Stimulated activated CD8-positive, alpha-beta memory T cell treated with anti-CD3 and anti-CD28 coated beads, Interleukin-15, amount 100 ng/mL, for 1 hour (primary cell): ENCODE data around the gene OR6C2.
"Not testable (repeated sequence)": the region's sequence is repeated elsewhere in the genome, so short reads cannot be mapped to it uniquely, and the experiment has no call there.

Experiments
- DNase-seq: peaks from one replicate; pipeline ENCODE4 v3.0.0-alpha.2; 2020; ENCODE audit warnings: low read depth

The OR6C2 gene

DNA sequence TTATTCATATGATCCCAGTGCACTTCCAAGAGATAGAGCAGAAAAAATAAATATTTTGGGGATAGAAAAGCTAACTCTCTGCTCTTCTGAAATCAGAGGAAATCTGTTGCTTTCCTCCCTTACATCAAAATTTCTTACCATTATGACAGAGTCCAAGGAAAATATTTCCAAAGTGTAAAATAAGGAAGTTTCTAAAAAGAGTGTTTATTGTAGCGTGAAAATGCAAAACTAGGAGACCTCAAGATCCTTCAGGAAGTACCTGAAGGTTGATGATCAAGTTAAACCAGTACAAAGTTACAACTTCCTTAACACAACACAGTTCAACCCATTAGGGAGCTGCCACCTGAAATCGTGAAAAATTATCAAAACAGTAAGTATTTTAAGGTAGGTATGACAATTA, at the start of gene OR6C2:
Gene OR6C2, plus strand, starts transcription at position 301 of the 400 bp plus-strand sequence. CDS start 8,138 bp downstream, outside the sequence.
- DNase-seq = no peak

GRCh38 chr12:55396326-55396725, 47.5 kb upstream of the OR6C2 start:
- DNase-seq = no peak

DNA sequence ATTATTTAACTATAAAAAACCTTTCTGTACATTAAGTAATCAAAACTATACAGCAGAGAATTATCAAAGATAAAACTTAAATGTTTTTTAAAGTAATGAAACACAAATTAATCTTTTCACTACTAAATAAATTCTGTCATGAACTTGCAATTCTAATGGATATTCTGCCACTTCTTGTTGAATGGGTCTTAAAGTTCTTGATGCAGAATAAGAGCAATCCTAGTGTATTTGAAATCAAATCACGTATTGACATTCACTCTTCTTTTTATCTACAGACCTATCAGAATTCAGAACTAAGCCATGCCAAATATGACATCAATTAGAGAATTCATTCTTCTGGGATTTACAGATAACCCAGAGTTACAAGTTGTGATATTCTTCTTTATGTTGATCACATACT, 43.6 kb upstream of the OR6C2 start, which contains the start of gene OR6C65:
Gene OR6C65, plus strand, starts transcription at position 301 of the 400 bp plus-strand sequence. Its CDS starts 0 bp downstream, at position 301.
- DNase-seq = no peak

DNA sequence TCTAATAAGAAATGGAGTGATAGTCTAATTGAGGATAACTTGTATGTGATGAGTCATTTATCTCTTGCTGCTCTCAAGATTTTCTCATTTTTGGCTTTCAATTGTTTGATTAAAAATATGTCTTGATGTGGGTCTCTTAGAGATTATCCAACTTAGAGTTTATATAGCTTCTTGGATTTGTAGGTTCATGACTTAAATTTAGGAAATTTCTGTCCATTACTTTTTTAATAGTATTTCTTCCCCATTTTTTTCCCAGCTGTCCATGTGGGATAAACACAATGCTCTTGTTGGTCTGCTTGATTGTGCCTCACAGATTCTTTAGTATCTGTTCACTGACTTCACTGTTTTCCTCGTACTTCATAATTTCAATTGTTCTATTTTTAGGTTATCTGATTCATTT, 36.0 kb upstream of the OR6C2 start:
- no peak for DNase-seq

DNA sequence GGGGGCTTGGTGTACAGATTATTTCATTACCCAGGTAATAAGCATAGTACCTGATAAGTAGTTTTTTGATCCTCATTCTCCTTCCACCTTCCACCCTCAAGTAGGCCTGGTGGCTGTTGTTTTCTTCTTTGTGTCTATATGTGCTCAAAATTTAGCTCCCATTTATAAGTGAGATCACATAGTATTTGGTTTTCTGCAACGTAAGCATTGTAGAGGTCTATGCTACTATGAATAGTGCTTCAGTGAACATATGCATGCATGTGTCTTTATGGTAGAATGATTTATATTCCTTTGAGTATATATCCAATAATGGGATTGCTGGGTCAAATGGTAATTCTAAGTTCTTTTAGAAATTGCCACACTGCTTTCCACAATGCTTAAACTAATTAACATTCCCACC, 34.7 kb upstream of the OR6C2 start:
- DNase-seq = not testable (repeated sequence)

GRCh38 chr12:55412138-55412537, 31.7 kb upstream of the OR6C2 start:
- not testable (repeated sequence) for DNase-seq

GRCh38 chr12:55413498-55414388, 30.1 kb upstream of the OR6C2 start:
- not testable (repeated sequence) for DNase-seq

- not testable (repeated sequence) for DNase-seq
These were observed 29.5 kb upstream of the OR6C2 start for GRCh38 chr12:55414396-55414823.

DNA sequence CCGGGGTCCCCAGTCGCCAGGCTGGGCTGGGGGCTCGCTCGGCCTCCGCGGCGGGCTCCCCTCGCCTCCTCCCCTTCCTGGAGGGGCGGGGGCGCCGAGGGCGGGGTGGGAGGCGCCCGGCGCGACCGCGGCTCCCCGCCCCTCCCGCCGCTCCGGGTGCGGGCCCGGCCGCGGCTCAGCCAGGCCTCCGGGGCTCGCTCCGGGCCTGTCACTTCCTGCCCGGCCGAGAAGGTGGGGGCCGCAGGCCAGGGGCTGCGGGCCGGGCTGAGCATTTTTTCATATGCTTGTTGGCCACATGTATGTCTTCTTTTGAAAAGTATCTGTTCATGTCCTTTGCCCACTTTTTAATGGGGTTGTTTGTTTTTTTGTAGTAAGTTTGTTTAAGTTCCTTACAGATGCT, 29.0 kb upstream of the OR6C2 start:
- DNase-seq = not testable (repeated sequence)

- DNase-seq = no peak
These were observed 26.9 kb upstream of the OR6C2 start for GRCh38 chr12:55416961-55417360.

- DNase-seq = no peak
These were observed 23.4 kb upstream of the OR6C2 start for GRCh38 chr12:55420307-55420962.

DNA sequence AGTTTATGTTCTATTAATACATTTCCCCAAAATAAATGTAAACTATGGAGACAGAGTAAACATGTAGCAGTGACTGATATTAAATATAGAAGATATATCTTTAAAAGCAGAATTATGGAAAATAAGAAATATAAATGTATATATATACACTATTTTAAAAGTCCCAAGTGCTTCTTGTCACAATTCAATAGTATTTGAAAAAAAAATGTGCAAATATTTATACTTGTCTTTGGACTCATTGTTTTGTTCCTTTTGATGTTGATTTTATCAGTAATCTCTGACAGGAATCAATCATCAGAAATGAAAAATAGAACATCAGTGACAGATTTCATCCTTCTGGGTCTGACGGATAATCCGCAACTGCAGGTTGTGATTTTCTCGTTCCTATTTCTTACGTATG, 17.9 kb upstream of the OR6C2 start, which contains the start of gene OR6C76:
Gene OR6C76, plus strand, starts transcription at position 301 of the 400 bp plus-strand sequence. Its CDS starts 0 bp downstream, at position 301.
- no peak for DNase-seq

DNA sequence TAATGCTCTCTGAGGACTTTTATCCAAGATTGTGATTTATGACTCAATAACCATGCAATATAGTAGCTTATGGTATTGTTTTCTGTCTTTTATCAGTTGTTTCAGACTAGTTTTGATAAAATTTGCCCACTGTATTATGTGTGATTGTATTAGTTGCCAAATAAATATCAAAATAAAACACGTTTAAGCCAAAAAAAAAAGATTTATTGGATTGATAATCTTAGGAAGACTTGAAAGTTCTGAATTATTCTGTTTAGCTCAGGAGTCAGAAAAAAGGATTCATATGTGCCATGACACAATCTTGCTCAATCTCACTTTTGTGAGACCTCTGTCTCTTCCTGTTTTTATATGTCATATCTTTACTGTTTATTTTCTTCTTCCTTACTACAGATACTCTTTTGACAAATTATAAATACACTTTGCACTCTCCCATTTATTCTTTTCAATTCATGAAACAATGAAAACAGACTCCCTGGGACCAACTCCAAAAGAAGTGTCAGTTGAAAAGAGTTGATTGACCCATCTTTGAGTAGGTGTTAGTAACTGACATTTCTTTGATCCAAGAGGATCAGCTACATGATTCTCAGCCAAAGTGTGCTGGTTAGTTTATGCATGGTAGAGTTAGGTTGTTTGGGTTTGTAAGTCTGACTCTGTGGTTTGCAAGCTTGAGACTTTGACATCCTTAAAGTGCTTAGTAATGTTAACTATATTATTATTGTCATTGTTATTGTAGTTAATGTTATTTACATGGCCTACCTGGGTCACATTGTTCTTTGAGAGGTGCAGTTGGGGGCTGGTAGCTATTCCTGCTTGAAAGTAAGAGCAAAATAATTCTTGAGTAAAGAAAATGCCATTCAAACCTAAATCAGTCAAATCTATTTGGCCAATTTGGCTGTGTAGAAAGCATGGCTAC, 15.3 kb upstream of the OR6C2 start:
- DNase-seq = no peak

GRCh38 chr12:55441233-55441632, 2.6 kb upstream of the OR6C2 start:
- DNase-seq = not testable (repeated sequence)

- no peak for DNase-seq
These were observed 1.5 kb downstream of the OR6C2 start for GRCh38 chr12:55445357-55445756.

GRCh38 chr12:55446326-55446725, 2.5 kb downstream of the OR6C2 start:
- DNase-seq = no peak

DNA sequence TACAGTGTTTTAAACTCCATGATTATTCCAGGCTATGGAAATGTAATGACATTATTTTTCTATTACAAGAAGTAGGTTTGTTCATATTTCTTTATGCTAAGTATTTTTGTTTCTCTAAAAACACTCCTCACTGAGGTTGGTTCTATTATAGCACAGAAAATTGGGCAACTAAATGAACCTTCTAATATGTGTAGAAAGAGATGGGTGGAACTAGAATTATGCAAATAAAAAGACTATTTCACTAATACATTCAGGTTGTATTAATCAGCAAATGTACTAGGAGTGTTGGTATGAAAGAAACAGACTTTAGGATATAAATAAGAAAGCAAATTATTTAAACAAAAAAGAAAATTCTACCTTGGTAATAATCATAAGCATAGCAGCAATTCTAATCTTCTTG, 4.9 kb downstream of the OR6C2 start:
- DNase-seq = no peak

- not testable (repeated sequence) for DNase-seq
These were observed 21.1 kb downstream of the OR6C2 start for GRCh38 chr12:55464926-55465325.

- no peak for DNase-seq
These were observed 24.0 kb downstream of the OR6C2 start for GRCh38 chr12:55467836-55468235.

DNA sequence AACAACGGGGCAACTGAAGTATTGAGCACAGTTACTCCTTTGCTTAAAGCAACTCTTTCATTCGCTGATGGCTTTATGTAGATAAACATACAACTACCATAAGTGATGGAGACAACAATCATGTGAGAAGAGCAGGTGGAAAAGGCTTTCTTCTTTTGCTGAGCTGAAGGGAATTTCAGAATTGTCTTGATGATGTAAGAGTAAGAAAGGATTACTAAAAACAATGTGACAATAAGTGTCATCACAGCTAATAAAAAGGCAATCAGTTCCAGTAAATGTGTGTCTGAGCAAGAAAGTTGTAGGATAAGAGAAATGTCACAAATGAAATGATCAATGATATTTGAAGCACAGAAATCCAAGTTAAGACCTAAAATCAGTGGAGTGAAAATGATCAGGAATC, 25.4 kb downstream of the OR6C2 start:
- DNase-seq = no peak

DNA sequence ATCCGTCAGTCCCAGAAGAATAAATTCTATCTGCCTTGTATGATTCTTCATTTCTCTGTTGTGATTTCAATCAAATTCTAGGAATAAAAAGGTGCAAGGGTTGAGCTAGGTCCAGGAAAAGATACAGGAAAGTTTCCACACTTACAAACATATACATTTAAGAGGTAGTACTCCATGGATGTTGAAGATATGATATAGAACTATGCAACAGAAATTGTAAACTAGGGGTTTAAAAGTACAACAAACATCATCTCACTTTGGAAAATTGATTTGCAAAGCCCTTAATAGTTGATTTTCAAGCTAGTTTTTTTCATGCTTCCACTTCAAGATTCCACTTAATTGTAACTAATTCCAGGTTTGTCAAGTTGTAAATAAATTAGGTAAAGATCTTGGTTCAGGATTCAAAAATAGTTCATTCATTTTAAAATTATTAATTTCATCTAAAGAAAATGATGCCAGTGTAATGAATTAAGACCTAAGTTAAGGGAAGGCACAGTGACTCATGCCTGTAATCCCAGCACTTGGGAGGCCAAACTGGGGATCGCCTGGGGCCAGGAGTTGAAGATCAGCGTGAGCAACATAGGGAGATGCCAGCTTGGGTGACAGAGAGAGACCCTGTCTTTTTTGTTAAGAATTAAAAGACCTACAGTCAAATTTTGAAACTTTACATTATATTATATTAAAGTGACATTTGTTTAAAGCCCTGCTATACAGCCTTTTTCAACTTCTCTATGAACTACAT, 26.4 kb downstream of the OR6C2 start, which contains the start of gene OR6C70:
Gene OR6C70, minus strand, starts transcription at position 51 of the 742 bp plus-strand sequence. Its CDS starts 0 bp downstream, at position 51.
- DNase-seq = no peak
